Measurements from ENCODE around the gene KCNQ1. TPM values are rescaled to one million over a fixed set of nuclear protein-coding genes. Genes with fewer than 3 reads are reported as not detected.

Gene KCNQ1
- total and polyA plus RNA-seq, 2 experiments from 2014 or later = not detected

GRCh38 chr11:2434008-2434407 lies 10.8 kb upstream of the KCNQ1 start:
- H3K9ac ChIP-seq = no peak overlapping the region
- H3K79me2 ChIP-seq (ENCODE audit: insufficient read depth) = no peaks in the 10 kb centered on the region
- no peak overlapping the region for H2AFZ ChIP-seq
- H4K20me1 ChIP-seq (ENCODE audit: insufficient read depth) = no peaks in the 10 kb centered on the region
- no peaks in the 10 kb centered on the region for H3K9me2 ChIP-seq (ENCODE audit: insufficient read depth)
- WGBS, 2 experiments (ENCODE audit: low coverage in 1 of 2, low lambda C conversion rate in 2 of 2, missing lambda C conversion rate in 2 of 2) = 84 to 85% methylated on average over 8 of the region's 8 CpGs
- peaks cover 19% of the 10 kb centered on the region; the same call in 1 of the 2 replicates for H3K27me3 ChIP-seq (replicated peaks; ENCODE audit: insufficient read depth)
- no peaks in the 10 kb centered on the region for H3F3A ChIP-seq (ENCODE audit: insufficient read depth)
- no peak overlapping the region for H3K4me2 ChIP-seq (ENCODE audit: unreplicated experiment)
- H3K36me3 ChIP-seq (ENCODE audit: low read depth) = no peaks in the 10 kb centered on the region
- H3K4me3 ChIP-seq = no peak overlapping the region
- no peaks in the 10 kb centered on the region for H3K4me1 ChIP-seq (ENCODE audit: insufficient read depth)
- H3K9me3 ChIP-seq (ENCODE audit: low read depth) = no peaks in the 10 kb centered on the region
- no peak for DNase-seq
- TF ChIP-seq EZH2 (IDR thresholded peaks at IDR 0.05; ENCODE audit: insufficient read depth, poor library complexity, severe bottlenecking) (no peak), EZH2phosphoT487 (IDR thresholded peaks at IDR 0.05; ENCODE audit: insufficient read depth, low read depth) (no peak)
- in situ Hi-C loops (cut with MboI) = loop anchor here (5.0 to 10.0 kb wide), 2 partner anchors 98 to 461 kb away; no protein-coding TSS in a partner anchor
- H3K27ac ChIP-seq = no peak overlapping the region

- H2AFZ ChIP-seq = no peak overlapping the region
- in situ Hi-C loops (cut with MboI) = loop anchor here (5.0 to 10.0 kb wide), 2 partner anchors 98 to 460 kb away; no protein-coding TSS in a partner anchor
- H3K79me2 ChIP-seq (ENCODE audit: insufficient read depth) = no peaks in the 10 kb centered on the region
These were observed 10.1 kb upstream of the KCNQ1 start for GRCh38 chr11:2434506-2435255.

GRCh38 chr11:2435288-2436012 lies 9.4 kb upstream of the KCNQ1 start:
- H3K4me3 ChIP-seq = no peak overlapping the region
- no peak overlapping the region for H3K27ac ChIP-seq
- H3K9ac ChIP-seq = no peak overlapping the region
- TF ChIP-seq EZH2phosphoT487 (IDR thresholded peaks at IDR 0.05; ENCODE audit: insufficient read depth, low read depth) = no peak
- TF ChIP-seq EZH2 (IDR thresholded peaks at IDR 0.05; ENCODE audit: insufficient read depth, poor library complexity, severe bottlenecking) = no peak
- in situ Hi-C loops (cut with MboI) = loop anchor here (10.0 kb wide), 1 partner anchor 459 kb away; no protein-coding TSS in a partner anchor
- WGBS, 2 experiments (ENCODE audit: low coverage in 1 of 2, low lambda C conversion rate in 2 of 2, missing lambda C conversion rate in 2 of 2) = 66 to 67% methylated on average over 10 to 12 of the region's 12 CpGs
- no peaks in the 10 kb centered on the region for H3K4me1 ChIP-seq (ENCODE audit: insufficient read depth)
- DNase-seq = no peak
- H2AFZ ChIP-seq = no peak overlapping the region
- H4K20me1 ChIP-seq (ENCODE audit: insufficient read depth) = no peaks in the 10 kb centered on the region
- no peak overlapping the region for H3K4me2 ChIP-seq (ENCODE audit: unreplicated experiment)
- H3K9me2 ChIP-seq (ENCODE audit: insufficient read depth) = no peaks in the 10 kb centered on the region
- H3K79me2 ChIP-seq (ENCODE audit: insufficient read depth) = no peaks in the 10 kb centered on the region
- no peaks in the 10 kb centered on the region for H3F3A ChIP-seq (ENCODE audit: insufficient read depth)
- no peaks in the 10 kb centered on the region for H3K36me3 ChIP-seq (ENCODE audit: low read depth)
- H3K27me3 ChIP-seq (replicated peaks; ENCODE audit: insufficient read depth) = peaks cover 20% of the 10 kb centered on the region; the same call in 1 of the 2 replicates
- H3K9me3 ChIP-seq (ENCODE audit: low read depth) = no peaks in the 10 kb centered on the region

More at GRCh38 chr11:2434506-2435255, 10.1 kb upstream of the KCNQ1 start:
- Histone ChIP-seq H3K36me3 (ENCODE audit: low read depth) (no peaks in the 10 kb centered on the region), H3F3A (ENCODE audit: insufficient read depth) (no peaks in the 10 kb centered on the region), H3K4me3 (no peak overlapping the region), H3K9me3 (ENCODE audit: low read depth) (no peaks in the 10 kb centered on the region), H3K4me2 (ENCODE audit: unreplicated experiment) (no peak overlapping the region), H4K20me1 (ENCODE audit: insufficient read depth) (no peaks in the 10 kb centered on the region), H3K9ac (no peak overlapping the region), H3K27me3 (replicated peaks; ENCODE audit: insufficient read depth) (peaks cover 20% of the 10 kb centered on the region; the same call in 1 of the 2 replicates), H3K9me2 (ENCODE audit: insufficient read depth) (no peaks in the 10 kb centered on the region), H3K27ac (no peak overlapping the region), H3K4me1 (ENCODE audit: insufficient read depth) (no peaks in the 10 kb centered on the region)
- 57 to 58% methylated on average over 11 of the region's 11 CpGs for WGBS, 2 experiments (ENCODE audit: low coverage in 1 of 2, low lambda C conversion rate in 2 of 2, missing lambda C conversion rate in 2 of 2)
- TF ChIP-seq EZH2 (IDR thresholded peaks at IDR 0.05; ENCODE audit: insufficient read depth, poor library complexity, severe bottlenecking) (no peak), EZH2phosphoT487 (IDR thresholded peaks at IDR 0.05; ENCODE audit: insufficient read depth, low read depth) (no peak)
- no peak for DNase-seq

GRCh38 chr11:2436013-2436520 lies 8.7 kb upstream of the KCNQ1 start:
- WGBS, 2 experiments (ENCODE audit: low coverage in 1 of 2, low lambda C conversion rate in 2 of 2, missing lambda C conversion rate in 2 of 2) = 53 to 58% methylated on average over 10 of the region's 10 CpGs
- H3K27me3 ChIP-seq (replicated peaks; ENCODE audit: insufficient read depth) = peaks cover 20% of the 10 kb centered on the region; the same call in 1 of the 2 replicates
- H3K36me3 ChIP-seq (ENCODE audit: low read depth) = no peaks in the 10 kb centered on the region

More at GRCh38 chr11:2436013-2436520, 8.7 kb upstream of the KCNQ1 start:
- H3K9me3 ChIP-seq (ENCODE audit: low read depth) = no peaks in the 10 kb centered on the region
- H3K4me2 ChIP-seq (ENCODE audit: unreplicated experiment) = no peak overlapping the region
- in situ Hi-C loops (cut with MboI) = loop anchor here (10.0 kb wide), 1 partner anchor 459 kb away; no protein-coding TSS in a partner anchor
- TF ChIP-seq EZH2phosphoT487 (IDR thresholded peaks at IDR 0.05; ENCODE audit: insufficient read depth, low read depth) (no peak), EZH2 (IDR thresholded peaks at IDR 0.05; ENCODE audit: insufficient read depth, poor library complexity, severe bottlenecking) (no peak)
- no peaks in the 10 kb centered on the region for H4K20me1 ChIP-seq (ENCODE audit: insufficient read depth)
- H3K79me2 ChIP-seq (ENCODE audit: insufficient read depth) = no peaks in the 10 kb centered on the region
- H3K9me2 ChIP-seq (ENCODE audit: insufficient read depth) = no peaks in the 10 kb centered on the region
- H3K4me1 ChIP-seq (ENCODE audit: insufficient read depth) = no peaks in the 10 kb centered on the region
- H3K9ac ChIP-seq = no peak overlapping the region
- no peak for DNase-seq
- H3F3A ChIP-seq (ENCODE audit: insufficient read depth) = no peaks in the 10 kb centered on the region
- no peak overlapping the region for H2AFZ ChIP-seq
- H3K27ac ChIP-seq = no peak overlapping the region
- H3K4me3 ChIP-seq = no peak overlapping the region
